Bone marrow (tissue), 2 donors: ENCODE data around the gene EML6.
A peak's percentile ranks its signal among the peaks of the same experiment; 100 is the strongest.

Experiments
- DNase-seq, 2 donors: peaks; one replicate each; lab custom pipeline; 2025; lab: John Stamatoyannopoulos, UW

The EML6 gene

DNA sequence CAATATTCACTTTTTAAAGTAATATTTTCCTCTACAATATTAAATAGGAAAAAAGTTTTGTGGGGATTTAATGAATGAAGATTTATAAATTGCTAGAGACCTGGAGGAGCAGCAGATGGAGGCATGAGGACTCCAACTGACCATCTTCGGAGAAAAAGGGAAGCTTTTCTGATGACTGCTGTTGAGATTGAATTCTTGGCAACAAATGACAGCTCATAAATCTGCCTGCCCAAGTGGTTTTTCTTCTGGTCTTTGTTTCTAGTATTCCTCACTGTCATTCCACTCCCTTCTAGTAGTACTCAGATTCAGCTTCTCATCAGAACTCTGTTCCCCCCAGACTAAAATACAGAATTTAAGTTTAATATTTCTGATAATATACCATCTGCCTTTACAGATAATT lies 157.0 kb downstream of the EML6 start:
- peak in 1 of 2 donors; percentile 39 for DNase-seq

DNA sequence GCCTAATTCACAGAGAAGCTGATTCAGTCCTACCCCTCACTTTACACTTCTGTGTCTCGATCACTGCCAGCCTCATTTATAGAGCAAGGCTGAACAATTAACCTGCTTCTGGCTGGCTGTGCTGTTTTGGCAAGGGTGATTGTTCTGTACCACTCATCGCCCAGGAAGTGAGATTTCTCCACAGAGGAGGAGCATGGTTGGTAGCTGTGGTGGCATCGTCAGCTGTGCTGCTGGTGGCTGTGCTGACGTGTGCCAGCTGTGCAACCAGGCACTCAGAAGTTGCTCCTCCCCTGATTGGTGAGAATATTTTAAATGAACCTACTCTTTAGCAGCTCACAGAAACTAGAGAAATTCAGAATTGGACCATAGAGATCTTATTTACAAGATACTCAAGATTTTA lies 158.3 kb downstream of the EML6 start:
- DNase-seq = no peak

DNA sequence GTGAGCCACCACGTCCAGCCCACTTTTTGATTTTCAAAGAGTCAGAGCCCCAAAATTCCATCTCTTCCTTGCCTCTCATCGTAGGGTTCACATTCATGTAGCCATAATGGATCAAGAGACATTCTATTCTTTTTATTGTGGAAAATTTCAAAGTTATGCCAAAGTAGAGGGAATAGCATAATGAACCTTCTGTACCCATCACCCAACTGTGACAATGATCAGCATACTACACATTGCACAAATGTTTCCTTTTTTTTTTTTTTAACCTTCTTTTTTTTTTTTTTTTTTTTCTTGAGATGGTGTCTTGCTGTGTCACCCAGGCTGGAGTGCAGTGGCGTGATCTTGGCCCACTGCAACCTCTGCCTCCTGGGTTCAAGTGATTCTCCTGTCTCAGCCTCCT lies 162.4 kb downstream of the EML6 start:
- DNase-seq = no peak

DNA sequence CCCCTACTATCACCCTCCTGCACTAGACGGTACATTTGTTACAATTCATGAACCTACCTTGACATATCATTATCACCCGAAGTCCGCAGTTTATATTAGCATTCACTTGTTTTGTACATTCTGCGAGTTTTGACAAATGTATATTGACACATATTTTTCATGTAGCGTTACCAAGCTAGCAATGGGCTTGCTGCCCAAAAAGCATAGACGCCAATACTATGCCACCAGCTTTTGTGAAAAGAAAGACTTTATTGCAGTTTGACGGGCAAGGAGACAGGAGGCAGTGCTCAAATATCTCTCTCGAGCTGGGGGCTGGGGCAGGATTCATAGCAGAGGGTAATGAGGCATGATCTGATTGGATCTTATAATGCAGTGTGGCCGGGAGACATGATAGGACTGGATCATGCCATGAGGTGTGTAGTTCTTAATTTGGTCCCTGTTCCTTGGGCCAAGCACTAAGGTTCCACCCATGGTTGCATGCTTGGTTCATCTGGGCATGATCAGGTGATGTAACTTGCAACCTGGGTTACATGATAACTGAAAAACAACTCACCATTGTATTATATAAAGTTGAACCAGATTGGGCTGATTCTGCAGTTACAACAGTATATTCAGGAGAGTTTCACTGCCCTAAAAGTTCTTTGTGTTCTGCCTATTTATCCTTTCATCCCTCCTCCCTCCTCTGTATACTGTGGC lies 164.5 kb downstream of the EML6 start:
- no peak for DNase-seq

DNA sequence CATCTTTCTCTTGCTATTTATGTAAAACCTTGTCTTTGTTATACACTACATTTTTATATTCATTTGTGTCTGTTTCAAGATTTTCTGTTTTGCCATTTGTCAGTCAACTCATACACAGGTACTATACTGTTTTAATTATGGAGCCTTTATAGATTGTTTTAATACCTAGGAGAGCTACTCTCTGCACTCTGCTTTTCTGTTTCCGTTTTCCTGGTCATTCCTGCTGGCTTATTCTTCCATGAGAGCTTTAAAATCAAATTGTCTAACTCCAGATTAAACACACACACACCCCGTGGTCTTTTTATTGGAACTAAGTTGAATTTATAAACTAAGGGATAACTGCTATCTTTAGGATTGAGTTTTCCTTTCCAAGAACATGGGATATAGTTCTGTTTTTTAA lies 165.6 kb downstream of the EML6 start:
- no peak for DNase-seq

DNA sequence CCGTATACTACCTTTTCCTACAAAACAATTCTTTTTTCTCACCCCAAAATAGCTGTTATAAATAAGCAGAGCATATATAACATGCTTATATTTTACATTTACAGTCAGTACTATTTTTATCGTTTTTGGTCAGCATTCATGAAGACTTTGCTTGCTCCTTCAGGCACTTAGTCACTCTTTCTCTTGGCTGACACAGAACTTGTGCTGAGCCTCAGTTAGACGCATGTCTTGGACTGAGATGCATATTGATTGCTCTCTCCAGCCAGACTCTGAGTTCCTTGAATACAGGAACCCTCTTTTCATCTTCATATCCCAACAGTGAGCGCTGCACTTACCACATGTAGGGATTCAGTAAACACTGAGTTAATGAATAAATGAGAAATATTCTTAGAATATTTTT lies 168.4 kb downstream of the EML6 start:
- no peak for DNase-seq

- no peak for DNase-seq
Observed at GRCh38 chr2:54894467-54894866, 171.0 kb downstream of the EML6 start.

DNA sequence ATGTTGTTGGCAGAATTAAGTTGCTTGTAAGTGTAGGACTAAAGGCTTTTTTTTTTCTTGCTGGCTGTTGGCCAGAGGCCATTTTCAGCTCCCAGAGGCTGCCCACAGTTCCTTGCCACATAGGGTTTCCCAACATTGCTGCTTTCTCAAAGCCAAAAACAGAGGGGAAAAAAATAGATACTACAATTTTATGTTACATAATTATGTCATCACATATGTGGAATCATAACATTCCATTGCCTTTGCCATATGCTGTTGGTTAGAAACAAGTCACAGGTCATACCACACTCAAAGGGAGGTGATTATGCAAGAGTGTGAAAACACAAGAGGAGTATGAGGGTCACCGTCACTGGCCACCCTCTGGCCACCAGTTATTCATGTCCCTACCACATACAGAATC lies 172.3 kb downstream of the EML6 start:
- no peak for DNase-seq

DNA sequence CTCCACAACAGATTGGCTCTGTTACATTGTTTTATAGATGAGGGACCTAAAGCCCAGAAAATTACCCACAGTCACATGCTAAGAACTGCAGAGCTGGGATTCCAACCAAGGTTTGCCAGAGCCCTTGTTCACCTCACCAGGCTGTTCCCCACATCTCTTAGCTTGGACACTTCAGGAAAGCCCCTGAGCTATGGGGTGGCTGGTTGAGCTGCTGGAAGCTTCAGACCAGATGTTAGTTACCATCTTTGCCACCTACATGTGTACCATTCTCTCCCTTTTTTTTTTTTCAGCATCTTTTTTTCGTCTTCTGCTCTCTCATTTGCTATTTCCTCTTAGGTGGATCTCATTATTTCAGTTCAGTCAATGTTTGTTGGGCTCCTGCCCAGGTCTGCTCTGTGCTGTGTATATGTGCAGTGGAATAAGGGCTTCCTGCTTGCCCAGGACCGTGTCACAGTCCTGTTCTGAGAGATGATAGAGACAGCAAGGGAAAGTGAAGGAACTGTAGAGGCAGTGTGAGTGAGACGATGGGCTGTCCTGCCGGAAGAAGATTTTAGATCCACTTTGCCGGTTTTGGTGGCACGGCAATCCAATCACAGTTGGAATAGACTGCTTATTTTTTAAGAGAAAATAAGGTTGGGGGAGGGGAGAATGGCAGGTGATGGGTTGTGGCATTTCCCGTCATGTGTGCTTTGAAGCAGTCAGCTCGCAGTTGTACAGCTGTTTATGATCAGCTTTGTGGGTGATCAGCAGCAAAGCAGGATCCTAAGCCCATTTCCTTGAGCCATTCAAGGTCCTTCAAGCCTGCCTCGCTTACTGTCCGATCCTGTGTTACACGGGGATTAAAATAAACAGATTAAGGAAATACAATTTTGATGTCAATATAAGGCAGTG lies 174.2 kb downstream of the EML6 start:
- no peak for DNase-seq

- no peak for DNase-seq
Observed at GRCh38 chr2:54898456-54899226, 175.2 kb downstream of the EML6 start.

DNA sequence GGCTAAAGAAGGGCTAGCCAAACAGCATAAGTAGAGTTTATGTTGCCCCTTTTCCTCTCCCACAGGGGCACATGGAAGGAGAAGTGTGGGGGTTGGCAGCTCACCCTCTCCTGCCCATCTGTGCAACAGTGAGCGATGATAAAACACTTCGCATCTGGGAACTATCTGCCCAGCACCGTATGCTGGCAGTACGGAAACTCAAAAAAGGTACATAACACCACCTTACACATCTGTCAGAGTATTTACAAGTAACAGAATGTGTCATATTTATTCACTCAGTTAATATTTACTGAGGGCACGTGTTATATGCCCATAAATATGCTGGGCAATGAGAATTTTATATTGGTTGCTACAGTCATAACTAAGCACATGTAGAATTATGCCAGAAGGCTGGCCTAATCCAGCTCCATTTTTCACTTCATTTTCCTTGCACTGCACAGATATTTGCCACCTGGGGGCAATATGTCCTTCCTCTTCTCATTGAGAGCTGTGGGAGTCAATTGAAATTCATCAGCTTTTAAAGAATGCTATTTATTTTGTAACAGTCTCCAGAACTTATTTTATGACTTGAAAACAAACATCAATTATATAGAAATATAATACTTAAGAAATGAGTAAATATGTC lies 176.2 kb downstream of the EML6 start:
- peak in 1 of 2 donors; percentile 39 for DNase-seq

DNA sequence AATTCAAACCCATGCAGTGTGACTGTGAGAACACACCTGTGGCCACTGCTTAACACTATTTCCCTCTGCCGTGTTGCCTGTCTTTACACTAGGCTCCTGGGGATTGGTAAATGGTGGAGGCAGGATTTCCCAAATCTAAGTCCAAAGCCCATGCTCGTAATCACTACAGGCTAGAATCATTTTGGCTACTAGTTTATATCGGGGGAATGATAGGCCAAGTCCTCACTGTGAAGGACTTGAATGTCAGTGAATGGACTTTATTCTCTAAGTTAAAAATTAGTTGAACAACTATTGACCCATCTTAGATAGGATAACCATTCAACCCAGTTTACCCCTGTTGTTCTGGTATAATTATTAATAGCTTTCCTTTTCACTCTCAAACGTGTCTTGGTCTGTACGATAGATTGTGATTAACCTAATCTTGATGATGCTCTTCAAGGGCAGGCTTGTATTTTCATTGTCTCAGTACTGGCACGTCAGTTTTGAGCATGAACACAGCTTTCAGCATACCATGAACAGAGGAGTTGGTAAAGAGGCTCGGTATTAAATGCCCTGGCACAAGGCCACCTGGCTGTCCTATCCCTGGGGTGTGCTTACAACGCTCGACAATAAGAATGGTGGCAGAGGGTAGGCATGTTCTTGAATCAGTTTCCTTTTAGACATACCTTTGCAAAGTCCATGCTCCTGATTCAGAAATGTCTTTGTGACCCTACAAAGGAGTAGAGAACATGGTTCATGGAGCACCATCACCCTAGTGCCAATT lies 177.9 kb downstream of the EML6 start:
- DNase-seq = no peak

- no peak for DNase-seq
Observed at GRCh38 chr2:54902763-54903162, 179.3 kb downstream of the EML6 start.

DNA sequence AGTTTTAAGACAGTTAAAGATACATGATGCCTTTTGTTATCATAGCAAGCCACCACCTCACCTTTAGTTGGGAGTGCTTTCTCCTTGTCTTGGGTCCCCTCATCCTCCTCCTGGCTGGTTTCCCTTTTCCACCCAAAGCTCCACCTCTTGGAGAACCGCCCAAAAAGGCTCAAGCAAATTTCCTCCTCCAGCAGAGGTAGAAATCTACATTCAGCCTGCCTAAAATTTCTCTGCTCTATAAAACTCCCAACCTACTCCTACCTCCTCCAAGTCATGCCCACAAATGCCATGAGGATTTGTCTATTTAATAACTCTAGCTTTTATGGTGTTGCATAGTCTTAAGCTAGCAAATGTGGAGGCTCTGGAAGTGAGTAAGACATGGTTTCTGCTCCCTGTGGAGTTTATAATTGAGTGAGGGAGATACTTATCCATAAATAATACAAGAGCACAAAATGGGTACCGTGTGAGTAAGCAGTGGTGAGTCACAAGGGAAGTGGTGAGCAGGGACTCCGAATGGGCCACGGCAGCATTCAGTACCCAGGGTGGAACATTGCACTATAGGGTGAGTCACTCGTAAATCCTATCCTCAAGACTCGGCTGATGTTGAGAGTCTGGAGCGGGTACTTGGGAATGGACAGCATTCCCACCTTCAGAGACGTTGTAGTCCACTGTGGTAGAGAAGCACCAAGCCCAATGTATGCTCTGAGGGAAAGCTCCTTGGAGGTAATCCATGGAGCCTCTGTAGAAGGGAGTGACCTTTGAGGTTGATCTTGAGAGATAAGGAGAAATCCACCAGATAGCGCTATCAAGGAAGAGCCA lies 180.5 kb downstream of the EML6 start:
- DNase-seq = peak; percentile 26 to 93

- DNase-seq = no peak
Observed at GRCh38 chr2:54904836-54905235, 181.4 kb downstream of the EML6 start.

DNA sequence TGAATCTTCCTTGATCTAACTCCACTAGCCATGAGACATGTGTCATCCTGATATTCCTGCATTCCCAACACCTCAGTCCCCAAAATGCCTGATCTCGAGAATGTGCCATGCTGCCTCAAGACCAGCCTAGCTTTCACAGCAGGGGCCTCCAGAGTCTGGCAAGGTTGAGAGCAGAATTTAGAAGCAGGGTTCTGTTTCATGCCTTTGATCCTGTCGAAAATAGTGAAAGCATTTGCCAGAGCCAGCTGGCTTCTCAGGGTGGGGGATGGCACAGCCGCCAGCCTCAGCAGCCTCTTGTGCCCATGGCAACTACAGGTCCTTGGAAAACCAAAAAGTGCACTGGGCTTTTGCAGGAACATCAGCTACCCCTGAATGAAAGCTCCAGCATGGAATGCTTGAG lies 183.3 kb downstream of the EML6 start:
- DNase-seq = no peak

GRCh38 chr2:54907663-54908062 lies 184.2 kb downstream of the EML6 start:
- no peak for DNase-seq

- DNase-seq = no peak
Observed at GRCh38 chr2:54908591-54908990, 185.1 kb downstream of the EML6 start.

DNA sequence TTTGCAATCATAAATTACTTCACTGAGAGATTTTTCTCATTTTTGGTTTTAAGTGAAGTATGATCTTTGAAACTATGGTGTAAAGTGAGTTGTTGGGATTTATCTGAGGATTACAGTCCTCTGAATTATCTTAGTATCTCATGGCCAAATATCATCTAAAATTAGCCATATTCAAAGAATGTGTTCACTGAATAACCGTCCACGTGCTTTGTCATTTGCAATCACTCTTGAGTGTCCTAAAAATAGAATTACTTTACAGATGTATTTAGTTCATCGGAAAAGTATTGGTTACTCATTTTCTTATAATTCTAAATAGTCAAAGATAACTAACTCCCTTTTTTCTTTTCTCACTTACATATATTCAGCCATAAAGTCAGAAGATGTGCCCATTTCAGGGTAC lies 185.5 kb downstream of the EML6 start:
- no peak for DNase-seq

DNA sequence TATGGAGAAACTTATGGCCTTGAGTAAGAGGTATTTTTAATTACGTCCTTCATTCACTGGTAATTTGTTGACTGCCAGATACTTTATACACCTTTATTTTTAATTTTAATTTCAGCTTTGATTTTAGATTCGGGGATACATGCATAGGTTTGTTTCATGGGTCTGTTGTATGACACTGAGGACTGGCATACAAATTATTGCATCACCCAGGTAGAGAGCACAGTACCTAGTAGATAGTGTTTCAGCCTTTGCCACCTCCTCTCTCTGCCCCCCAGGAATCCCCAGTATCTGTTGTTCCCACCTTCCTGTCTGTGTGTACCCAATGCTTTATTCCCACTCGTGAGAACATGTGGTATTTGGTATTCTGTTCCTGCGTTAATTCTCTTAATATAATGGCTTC lies 188.8 kb downstream of the EML6 start:
- DNase-seq = no peak

- DNase-seq = no peak
Observed at GRCh38 chr2:54912893-54913292, 189.4 kb downstream of the EML6 start.
